Transverse colon (tissue), 4 donors: ENCODE data around the gene RAB27B. TPM values are rescaled to one million over a fixed set of nuclear protein-coding genes. Genes with fewer than 3 reads are reported as not detected.

Experiments
- DNase-seq: peaks from one replicate; pipeline ENCODE4 v3.0.0-alpha.2; 2019
- H3K27ac ChIP-seq, 4 donors: fragments of 200-600 bp; sonication (generic); 2 replicates each; pipeline ENCODE4 v1.5.1; 2016 to 2018; ENCODE audit warnings: inconsistent platforms in 4 of 4
- H3K27me3 ChIP-seq: fragments of 200-600 bp; sonication (generic); 2 replicates; pipeline ENCODE4 v1.5.1; 2017; ENCODE audit warnings: inconsistent platforms
- H3K36me3 ChIP-seq, 4 donors: fragments of 200-600 bp; sonication (generic); 2 replicates each; pipeline ENCODE4 v1.5.1; 2017 to 2019; ENCODE audit warnings: inconsistent platforms in 4 of 4
- H3K4me1 ChIP-seq, 4 donors: fragments of 200-600 bp; sonication (generic); 2 replicates each; pipeline ENCODE4 v1.5.1; 2017 to 2020; ENCODE audit warnings: inconsistent platforms in 4 of 4
- H3K4me3 ChIP-seq, 4 donors: fragments of 200-600 bp; sonication (generic); 1 replicate in 1 of 4; 2 replicates in 3 of 4; pipeline versions ENCODE4 v1.5.1 to v1.6.1; 2017 to 2019; ENCODE audit warnings: inconsistent platforms in 4 of 4
- H3K9me3 ChIP-seq, 2 donors: fragments of 200-600 bp; sonication (generic); 2 replicates each; pipeline ENCODE4 v1.5.1; 2017 to 2019; ENCODE audit warnings: inconsistent platforms in 2 of 2
- CTCF ChIP-seq, 5 experiments: fragments of 200-600 bp in 3 of 5; fragments of 450-650 bp in 2 of 5; sonication (generic) in 3 of 5; IDR thresholded peaks; 1 replicate in 2 of 5; 2 replicates in 3 of 5; pipeline ENCODE4 v1.5.1; 2016 to 2017; ENCODE audit warnings: antibody characterized with exemption in 5 of 5, inconsistent platforms in 3 of 5, mild to moderate bottlenecking in 2 of 5, moderate library complexity in 1 of 5
- EP300 ChIP-seq: sonication (generic); formaldehyde crosslinking; IDR thresholded peaks from one replicate; pipeline ENCODE4 v1.6.1; 2017; ENCODE audit warnings: antibody characterized with exemption, low read depth
- POLR2A ChIP-seq: fragments of 450-650 bp; IDR thresholded peaks from one replicate; pipeline ENCODE4 v1.6.1; 2016; ENCODE audit warnings: antibody characterized with exemption, mild to moderate bottlenecking, moderate library complexity
- POLR2AphosphoS5 ChIP-seq, 3 donors: sonication (generic); formaldehyde crosslinking; IDR thresholded peaks; one replicate each; pipeline ENCODE4 v1.6.1; 2016; ENCODE audit warnings: antibody characterized with exemption in 3 of 3
- WGBS, 2 donors: methylation state at CpG; one replicate each; pipeline ENCODE4 v1.1.5; 2018; ENCODE audit warnings: low coverage in 1 of 2; 5-methylcytosine and 5-hydroxymethylcytosine counted together
- in situ Hi-C, 4 donors: fragments of 200-750 bp; cut with MboI; loops; one replicate each; pipeline versions ENCODE4 v1.15.0 to v1.15.1; 2017; ENCODE audit warnings: low sequenced_read_pairs in 3 of 4, low pct_ligation_motif_present in 1 of 4, low pct_unique_long_range_greater_than_20kb in 1 of 4
- intact Hi-C: fragments of 100-400 bp; cut with DNase I; formaldehyde crosslinking; loops from one replicate; pipeline ENCODE4 v1.15.1; 2023; ENCODE audit warnings: low total_unique reads
- total RNA-seq, 4 donors: library from RNA; depleted of rRNA; stranded (reverse); fragments of >200 nt; gene quantifications; one replicate each; pipeline ENCODE4 v1.1.0, GENCODE V29; 2016

Gene RAB27B
- total RNA-seq, 4 donors from 2014 or later: 1.2 to 6.0 (median 3.5) TPM

- in situ Hi-C loops (no loop called here), intact Hi-C loops (no loop called here)
- H3K27me3 ChIP-seq: no peaks in the 10 kb centered on the region
- H3K4me1 ChIP-seq: no peaks in the 10 kb centered on the region
- H3K4me3 ChIP-seq: no peak overlapping the region
- no peak for DNase-seq
- H3K36me3 ChIP-seq: no peaks in the 10 kb centered on the region
- H3K9me3 ChIP-seq: no peaks in the 10 kb centered on the region
- no peak overlapping the region for H3K27ac ChIP-seq
- TF ChIP-seq POLR2AphosphoS5 (IDR thresholded peaks at IDR 0.05) (no peak), POLR2A (no peak), EP300 (no peak), CTCF (IDR thresholded peaks at IDR 0.05) (no peak)
- 63 to 71% methylated on average over 1 to 2 of the region's 2 CpGs for WGBS, 2 donors
These were observed 60.7 kb downstream of the RAB27B start for GRCh38 chr18:54888933-54889332.

- Histone ChIP-seq H3K9me3 (no peaks in the 10 kb centered on the region), H3K4me3 (no peak overlapping the region), H3K27ac (no peak overlapping the region), H3K4me1 (no peaks in the 10 kb centered on the region), H3K36me3 (no peaks in the 10 kb centered on the region), H3K27me3 (no peaks in the 10 kb centered on the region)
- intact Hi-C loops: no loop called here
- in situ Hi-C loops: no loop called here
- no peak for DNase-seq
- no peak for TF ChIP-seq EP300
- no peak for TF ChIP-seq POLR2AphosphoS5 (IDR thresholded peaks at IDR 0.05)
- no peak for TF ChIP-seq CTCF (IDR thresholded peaks at IDR 0.05)
- no peak for TF ChIP-seq POLR2A
These were observed 71.2 kb downstream of the RAB27B start for GRCh38 chr18:54899500-54899899.

- no peak for DNase-seq
- Histone ChIP-seq H3K27me3 (no peaks in the 10 kb centered on the region), H3K9me3 (no peaks in the 10 kb centered on the region), H3K27ac (no peak overlapping the region), H3K4me3 (no peak overlapping the region), H3K4me1 (no peaks in the 10 kb centered on the region), H3K36me3 (no peaks in the 10 kb centered on the region)
- TF ChIP-seq POLR2A (no peak), CTCF (IDR thresholded peaks at IDR 0.05) (no peak), POLR2AphosphoS5 (IDR thresholded peaks at IDR 0.05) (no peak), EP300 (no peak)
- WGBS, 2 donors: 80 to 88% methylated on average over 2 of the region's 2 CpGs
- in situ Hi-C loops: no loop called here
- intact Hi-C loops: no loop called here
These were observed 72.0 kb downstream of the RAB27B start for GRCh38 chr18:54900290-54900689.

- TF ChIP-seq EP300: no peak
- TF ChIP-seq POLR2A: no peak
- no peak for TF ChIP-seq CTCF (IDR thresholded peaks at IDR 0.05)
- TF ChIP-seq POLR2AphosphoS5 (IDR thresholded peaks at IDR 0.05): no peak
- no peaks in the 10 kb centered on the region for H3K36me3 ChIP-seq
- H3K27me3 ChIP-seq: no peaks in the 10 kb centered on the region
- WGBS, 2 donors: 85 to 98% methylated on average over 2 of the region's 2 CpGs
- H3K27ac ChIP-seq: no peak overlapping the region
- in situ Hi-C loops (no loop called here), intact Hi-C loops (no loop called here)
- H3K9me3 ChIP-seq: no peaks in the 10 kb centered on the region
- DNase-seq: no peak
- no peaks in the 10 kb centered on the region for H3K4me1 ChIP-seq
- H3K4me3 ChIP-seq: no peak overlapping the region
These were observed 76.3 kb downstream of the RAB27B start for GRCh38 chr18:54904581-54904980.
